ENCODE results near the gene RNU2-63P. TPM values are rescaled to one million over a fixed set of nuclear protein-coding genes. Genes with fewer than 3 reads are reported as not detected.
"Not testable (repeated sequence)": the region's sequence is repeated elsewhere in the genome, so short reads cannot be mapped to it uniquely, and the experiment has no call there.

Gene RNU2-63P
- polyA plus RNA-seq, 1 experiment: not detected

GRCh38 chr2:87996570-87996969, 19.8 kb downstream of the RNU2-63P start:
- H3K27me3 ChIP-seq (ENCODE audit: control insufficient read depth, insufficient read depth, low read length): no peaks in the 10 kb centered on the region
- no peak for TF ChIP-seq CTCF (IDR thresholded peaks at IDR 0.05; ENCODE audit: low read depth, low read length)
- CTCF ChIA-PET: no interaction called here
- no peak overlapping the region for H3K4me3 ChIP-seq (ENCODE audit: low read depth, low read length)
- no peaks in the 10 kb centered on the region for H3K9me3 ChIP-seq (ENCODE audit: control insufficient read depth, insufficient read depth, low read length)
- no peak overlapping the region for H3K27ac ChIP-seq (ENCODE audit: low read depth, low read length)
- POLR2A ChIA-PET: no interaction called here
- DNase-seq (ENCODE audit: low read depth, low spot score): no peak

DNA sequence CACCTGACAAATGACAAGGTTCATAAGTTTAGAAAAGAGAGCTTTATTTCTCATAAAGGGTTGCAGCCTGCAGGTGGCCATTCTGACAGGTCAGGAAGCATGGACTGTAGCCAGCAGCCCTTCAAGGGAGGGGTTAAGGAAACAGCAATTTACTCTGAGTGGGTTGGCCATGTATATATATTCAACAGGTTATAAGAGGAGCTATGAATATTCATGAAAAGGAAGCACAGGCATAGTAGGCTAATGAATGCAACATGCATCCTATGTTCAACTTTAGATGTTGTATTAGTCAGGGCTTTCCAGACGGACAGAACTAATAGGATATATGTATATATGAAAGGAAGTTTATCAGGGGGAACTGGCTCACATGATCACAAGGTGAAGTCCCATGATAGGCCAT, 20.6 kb downstream of the RNU2-63P start:
- H3K4me3 ChIP-seq (ENCODE audit: low read depth, low read length): no peak overlapping the region
- TF ChIP-seq CTCF (IDR thresholded peaks at IDR 0.05; ENCODE audit: low read depth, low read length): no peak
- H3K9me3 ChIP-seq (ENCODE audit: control insufficient read depth, insufficient read depth, low read length): no peaks in the 10 kb centered on the region
- POLR2A ChIA-PET: no interaction called here
- CTCF ChIA-PET: no interaction called here
- H3K27ac ChIP-seq (ENCODE audit: low read depth, low read length): no peak overlapping the region
- DNase-seq (ENCODE audit: low read depth, low spot score): no peak
- H3K27me3 ChIP-seq (ENCODE audit: control insufficient read depth, insufficient read depth, low read length): no peaks in the 10 kb centered on the region

DNA sequence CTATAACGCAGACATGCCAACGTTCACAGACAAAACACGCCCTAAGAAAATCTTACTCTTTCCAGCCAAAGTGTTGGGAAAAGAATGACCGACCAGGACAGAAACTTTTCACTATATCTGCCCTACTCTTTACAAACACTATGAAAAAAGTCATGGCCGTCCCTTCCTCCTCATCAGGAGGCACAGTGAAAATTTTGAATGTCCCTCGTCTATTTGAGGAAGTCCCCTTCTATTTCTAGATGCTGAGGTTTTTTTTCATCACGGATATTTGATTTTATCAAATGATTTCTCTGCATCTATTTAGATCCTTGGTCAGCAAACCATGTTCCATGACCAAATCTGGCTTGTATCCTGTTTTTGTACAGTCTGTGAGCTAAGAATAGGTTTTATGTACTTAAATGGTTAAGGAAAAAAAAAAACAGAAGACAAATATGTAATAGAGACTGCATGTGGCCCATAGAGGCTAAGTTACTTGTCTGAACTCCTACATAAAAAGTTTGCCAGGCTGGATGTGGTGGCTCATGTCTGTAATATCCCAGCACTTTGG, 22.0 kb downstream of the RNU2-63P start:
- H3K27me3 ChIP-seq (ENCODE audit: control insufficient read depth, insufficient read depth, low read length); H3K4me3 ChIP-seq (ENCODE audit: low read depth, low read length); H3K27ac ChIP-seq (ENCODE audit: low read depth, low read length); H3K9me3 ChIP-seq (ENCODE audit: control insufficient read depth, insufficient read depth, low read length); CTCF ChIA-PET; POLR2A ChIA-PET; DNase-seq (ENCODE audit: low read depth, low spot score): not testable (repeated sequence)

DNA sequence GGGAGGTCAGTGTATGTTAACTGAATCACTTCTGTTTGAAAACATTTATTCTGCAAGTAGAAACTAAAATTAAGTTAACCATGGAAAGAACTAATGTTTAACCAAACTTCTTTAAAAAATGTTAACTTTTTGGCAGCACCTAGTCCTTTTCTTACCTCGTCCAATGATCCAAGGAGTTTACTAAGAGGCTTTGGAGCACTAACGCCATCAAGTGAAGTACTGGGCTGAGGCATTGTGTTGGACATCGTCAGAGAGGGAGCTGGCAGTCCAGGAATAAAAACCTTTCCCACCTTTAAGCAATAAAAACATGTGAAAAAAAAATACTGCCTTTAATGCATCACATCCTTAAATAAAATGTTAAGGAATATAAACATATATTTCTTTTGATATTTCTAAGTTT, 23.8 kb downstream of the RNU2-63P start:
- POLR2A ChIA-PET; H3K9me3 ChIP-seq (ENCODE audit: control insufficient read depth, insufficient read depth, low read length); H3K4me3 ChIP-seq (ENCODE audit: low read depth, low read length); H3K27ac ChIP-seq (ENCODE audit: low read depth, low read length); H3K27me3 ChIP-seq (ENCODE audit: control insufficient read depth, insufficient read depth, low read length); DNase-seq (ENCODE audit: low read depth, low spot score); CTCF ChIA-PET: not testable (repeated sequence)

DNA sequence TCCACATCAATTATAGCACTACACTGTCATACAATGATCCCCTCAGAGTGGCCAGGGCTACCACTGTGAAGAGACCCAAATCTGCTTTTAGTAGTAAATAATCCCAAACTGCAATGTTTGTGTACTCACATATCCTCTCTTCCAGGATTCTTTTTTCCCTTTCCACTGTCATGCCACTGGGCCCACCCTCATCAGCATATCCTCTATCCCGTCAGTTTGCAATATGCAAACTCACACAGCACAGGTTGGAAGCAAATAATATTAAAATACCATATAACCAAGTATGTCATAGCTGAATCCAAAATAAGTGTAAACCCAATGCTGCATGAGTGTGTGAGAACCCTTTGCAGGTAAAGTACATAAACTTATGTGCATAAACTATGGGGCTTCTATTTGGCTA, 28.9 kb downstream of the RNU2-63P start:
- H3K9me3 ChIP-seq (ENCODE audit: control insufficient read depth, insufficient read depth, low read length); H3K27me3 ChIP-seq (ENCODE audit: control insufficient read depth, insufficient read depth, low read length); H3K4me3 ChIP-seq (ENCODE audit: low read depth, low read length); DNase-seq (ENCODE audit: low read depth, low spot score); POLR2A ChIA-PET; CTCF ChIA-PET; H3K27ac ChIP-seq (ENCODE audit: low read depth, low read length): not testable (repeated sequence)

DNA sequence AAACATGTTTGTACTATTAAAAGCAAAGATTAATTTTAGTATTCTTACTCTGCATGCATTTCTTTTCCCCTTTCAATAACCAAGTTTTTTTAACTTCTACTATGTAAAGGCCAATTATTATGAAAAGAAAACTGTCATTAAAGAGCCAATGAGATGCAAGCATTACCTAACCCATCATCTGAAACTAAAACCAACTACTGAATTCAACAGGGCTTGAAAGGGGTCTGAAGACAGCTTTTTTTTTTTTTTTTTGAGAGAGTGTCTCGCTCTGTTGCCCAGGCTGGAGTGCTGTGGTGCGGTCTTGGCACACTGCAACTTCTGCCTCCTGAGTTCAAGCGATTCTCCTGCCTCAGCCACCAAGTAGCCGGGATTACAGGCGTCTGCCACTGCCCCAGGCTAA, 30.4 kb downstream of the RNU2-63P start:
- not testable (repeated sequence) for DNase-seq (ENCODE audit: low read depth, low spot score)

DNA sequence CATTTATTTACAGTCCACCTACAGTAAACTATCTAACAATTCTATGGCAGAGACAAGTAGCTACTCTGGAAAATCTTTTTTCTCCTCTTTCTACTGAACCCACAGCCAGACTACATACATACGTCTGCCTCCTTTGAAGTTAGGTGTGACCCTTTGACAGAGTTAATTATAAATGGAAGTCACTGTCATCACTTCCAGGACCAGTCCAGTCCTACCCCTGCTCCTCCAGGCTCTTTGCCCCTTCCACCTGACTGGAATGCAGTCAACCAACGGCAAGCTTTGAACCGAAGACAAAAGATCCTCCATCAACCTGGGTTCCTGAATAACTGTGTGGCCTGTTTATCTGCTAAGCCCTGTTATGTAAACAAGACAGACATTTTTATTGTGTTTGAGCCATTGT, 35.2 kb downstream of the RNU2-63P start:
- H3K9me3 ChIP-seq (ENCODE audit: control insufficient read depth, insufficient read depth, low read length); H3K4me3 ChIP-seq (ENCODE audit: low read depth, low read length); H3K27me3 ChIP-seq (ENCODE audit: control insufficient read depth, insufficient read depth, low read length); H3K27ac ChIP-seq (ENCODE audit: low read depth, low read length); DNase-seq (ENCODE audit: low read depth, low spot score); POLR2A ChIA-PET; CTCF ChIA-PET: not testable (repeated sequence)

More for the DNA sequence above, 30.4 kb downstream of the RNU2-63P start:
- CTCF ChIA-PET; H3K27ac ChIP-seq (ENCODE audit: low read depth, low read length); H3K27me3 ChIP-seq (ENCODE audit: control insufficient read depth, insufficient read depth, low read length); H3K9me3 ChIP-seq (ENCODE audit: control insufficient read depth, insufficient read depth, low read length); H3K4me3 ChIP-seq (ENCODE audit: low read depth, low read length); POLR2A ChIA-PET: not testable (repeated sequence)

DNA sequence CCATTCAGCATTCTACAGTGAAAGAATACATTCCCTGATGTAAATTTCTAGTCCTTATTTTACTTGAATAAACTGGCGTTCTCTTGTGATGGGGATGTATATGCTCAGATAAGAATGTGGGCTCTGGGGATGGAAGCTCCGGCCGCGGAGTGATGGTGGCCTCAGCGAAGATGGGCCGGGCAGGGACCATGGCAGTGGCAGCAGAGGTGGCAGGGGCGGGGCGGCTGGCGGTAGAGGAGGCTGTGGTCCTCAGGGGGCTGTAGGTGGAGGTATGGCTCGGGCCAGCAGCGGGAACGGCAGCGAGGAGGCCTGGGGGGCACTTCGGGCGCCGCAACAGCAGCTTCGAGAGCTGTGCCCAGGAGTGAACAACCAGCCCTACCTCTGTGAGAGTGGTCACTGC, 44.0 kb downstream of the RNU2-63P start:
- CTCF ChIA-PET; H3K27me3 ChIP-seq (ENCODE audit: control insufficient read depth, insufficient read depth, low read length); H3K9me3 ChIP-seq (ENCODE audit: control insufficient read depth, insufficient read depth, low read length); POLR2A ChIA-PET; H3K27ac ChIP-seq (ENCODE audit: low read depth, low read length); H3K4me3 ChIP-seq (ENCODE audit: low read depth, low read length); DNase-seq (ENCODE audit: low read depth, low spot score): not testable (repeated sequence)

Small RNA genes within 50 kb of the gene (small RNA-seq; reads per million reads assigned to genes)
- 136 reads per million, percentile 90 among the genes with 10 or more reads in this experiment for gene RNU2-63P (ENCODE audit: insufficient read length, low read depth)

Other genes starting within 250 kb of the RNU2-63P start
- 1.1 and 1.4 TPM in 2 replicates for gene RGPD2, start 190.8 kb downstream of the RNU2-63P start, polyA plus RNA-seq (2011; rRNA removed)
- gene KRCC1, start 39.2 kb upstream of the RNU2-63P start, polyA plus RNA-seq (2011; rRNA removed): 26.7 and 42.6 TPM in 2 replicates
- gene SMYD1, start 51.3 kb upstream of the RNU2-63P start, polyA plus RNA-seq (2011; rRNA removed): not detected in 2 replicates
- gene FABP1, start 111.5 kb upstream of the RNU2-63P start, polyA plus RNA-seq (2011; rRNA removed): not detected in 2 replicates
- 3.7 and 5.0 TPM in 2 replicates for gene THNSL2, start 153.8 kb upstream of the RNU2-63P start, polyA plus RNA-seq (2011; rRNA removed)